Glomerular endothelial cell (primary cell): ENCODE measurements around the gene PAXIP1. TPM values are rescaled to one million over a fixed set of nuclear protein-coding genes. Genes with fewer than 3 reads are reported as not detected.
A peak's percentile ranks its signal among the peaks of the same experiment; 100 is the strongest.

ENCODE experiments used
- DNase-seq: peaks from one replicate; pipeline ENCODE4 v3.0.0-alpha.2; 2011; ENCODE audit warnings: low read depth, low spot score; ENCODE audit errors: extremely low read depth
- total RNA-seq: library from RNA; depleted of rRNA; stranded (reverse); fragments of >200 nt; gene quantifications from 2 replicates; pipeline ENCODE4 v1.2.3, GENCODE V29; 2015

The PAXIP1 gene
- total RNA-seq, 1 donor from 2014 or later = 9.1 TPM

DNA sequence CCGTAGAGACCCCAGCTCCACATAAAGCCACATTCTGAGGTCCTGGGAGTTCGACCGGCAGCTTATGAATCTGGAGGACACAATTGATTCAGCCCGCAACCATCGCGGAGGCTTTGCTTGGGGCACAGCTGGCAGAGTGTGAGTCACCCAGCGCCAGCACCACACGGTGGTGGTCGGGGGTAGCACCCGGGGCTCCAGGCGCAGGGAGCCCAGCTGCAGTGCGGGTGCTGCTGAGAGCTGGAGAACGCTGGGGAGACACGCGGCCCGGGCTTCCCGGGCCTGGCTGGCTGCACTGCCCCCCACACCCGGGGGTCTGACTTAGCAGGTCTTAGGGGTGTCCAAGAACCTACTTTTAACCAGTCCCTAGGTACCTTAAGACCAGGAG, 87.9 kb downstream of the PAXIP1 start:
- DNase-seq = no peak

DNA sequence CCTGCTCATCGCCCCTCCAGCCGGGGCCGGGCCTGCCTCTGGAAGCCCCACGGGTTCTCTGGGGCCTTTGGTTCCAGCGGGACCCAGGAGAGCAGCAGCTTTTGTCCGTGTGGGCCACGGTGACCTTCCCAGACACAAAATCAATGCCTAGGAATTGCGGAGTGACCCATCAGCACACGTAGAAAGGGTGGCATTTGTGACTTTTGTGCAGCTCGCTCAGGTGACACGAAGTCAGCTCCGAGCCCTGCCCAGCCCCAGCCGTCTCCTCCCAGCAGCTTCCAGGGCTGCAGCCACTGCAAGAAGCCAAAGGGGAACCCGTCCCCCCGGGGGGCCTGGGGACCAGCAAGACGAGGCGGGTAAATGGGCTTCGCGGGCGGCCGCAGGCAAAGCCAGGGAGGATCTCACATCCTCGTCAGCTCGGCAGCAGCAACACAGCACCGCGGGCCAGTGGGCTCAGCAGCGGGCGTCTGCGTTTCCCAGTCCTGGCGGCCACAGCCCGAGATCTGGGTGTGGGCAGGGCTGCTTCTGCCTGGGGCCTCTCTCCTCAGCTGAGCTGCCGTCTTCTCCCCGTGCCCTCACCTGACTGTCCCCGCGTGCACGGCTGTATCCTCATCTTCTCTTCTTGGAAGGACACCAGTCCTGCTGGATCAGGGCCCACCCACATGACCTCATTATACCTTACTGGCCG, 88.5 kb downstream of the PAXIP1 start:
- DNase-seq = no peak

DNA sequence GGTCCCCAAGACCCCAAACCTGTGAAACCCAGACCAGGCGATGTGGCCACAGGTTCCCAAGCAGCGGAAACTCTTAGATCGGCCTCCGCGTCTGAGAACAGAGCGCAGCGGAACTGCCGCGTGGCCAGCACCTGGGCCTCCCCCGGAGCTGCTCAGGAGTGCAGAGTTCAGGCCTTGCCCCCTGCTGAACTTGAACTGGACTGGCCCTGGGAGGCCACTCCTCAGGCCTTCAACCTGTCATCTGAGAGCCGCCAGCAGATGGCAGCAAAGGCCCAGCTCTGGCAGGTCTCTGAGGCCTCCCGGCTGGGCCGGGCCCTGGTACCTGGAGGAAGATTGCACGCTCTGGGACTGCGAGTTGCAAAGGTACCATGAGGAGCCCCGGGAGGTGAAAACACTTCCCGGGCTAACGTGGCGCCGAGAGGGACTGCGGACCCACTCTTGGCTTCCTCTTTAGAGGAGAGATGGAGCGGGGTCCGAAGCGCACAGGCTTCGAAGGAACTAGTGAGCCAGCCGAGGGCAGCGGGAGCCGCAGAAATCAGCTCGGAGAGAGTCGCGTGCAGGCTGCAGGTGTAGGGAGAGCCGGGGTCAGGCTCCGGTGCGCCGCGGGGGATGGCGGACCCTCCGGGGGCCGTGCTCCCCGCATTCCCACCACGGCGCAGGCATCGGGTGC, 89.2 kb downstream of the PAXIP1 start:
- DNase-seq = peak; percentile 14

DNA sequence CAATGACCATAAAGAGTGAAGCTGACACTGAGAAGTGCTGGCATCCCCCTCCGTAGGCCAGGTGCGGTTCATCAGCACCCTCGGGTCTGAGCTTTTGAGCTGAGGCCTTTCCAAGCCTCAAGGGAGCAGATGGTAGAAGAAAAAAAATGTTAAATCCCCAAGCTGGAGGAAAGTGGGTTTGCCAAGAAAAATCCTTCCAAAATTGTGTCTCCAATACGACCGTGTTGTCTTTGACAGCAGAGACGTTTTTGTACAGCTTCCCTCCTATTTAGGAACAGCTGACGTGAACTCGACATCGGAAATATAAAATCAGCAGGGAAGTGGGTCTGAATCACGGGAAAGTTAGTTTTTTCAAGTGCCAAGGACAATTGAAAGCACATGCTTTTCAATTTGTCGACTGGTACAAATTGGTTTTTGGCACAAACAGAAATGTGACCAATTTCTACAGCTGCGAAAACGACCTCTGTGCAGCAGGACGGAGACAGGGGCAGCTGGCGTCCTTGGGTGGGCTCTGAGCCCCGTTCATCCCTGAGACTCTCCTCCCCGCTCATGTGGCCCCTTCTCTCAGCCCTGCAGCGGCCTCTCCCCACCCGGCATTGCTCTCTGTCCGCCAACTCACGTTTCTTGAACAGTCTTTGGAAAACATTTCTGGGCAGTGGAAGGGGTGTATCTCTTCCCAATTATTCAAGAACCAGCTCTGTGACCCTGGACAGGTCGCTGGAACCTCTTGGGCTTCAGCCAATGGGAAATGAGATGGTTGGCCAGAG, 89.9 kb downstream of the PAXIP1 start:
- no peak for DNase-seq

DNA sequence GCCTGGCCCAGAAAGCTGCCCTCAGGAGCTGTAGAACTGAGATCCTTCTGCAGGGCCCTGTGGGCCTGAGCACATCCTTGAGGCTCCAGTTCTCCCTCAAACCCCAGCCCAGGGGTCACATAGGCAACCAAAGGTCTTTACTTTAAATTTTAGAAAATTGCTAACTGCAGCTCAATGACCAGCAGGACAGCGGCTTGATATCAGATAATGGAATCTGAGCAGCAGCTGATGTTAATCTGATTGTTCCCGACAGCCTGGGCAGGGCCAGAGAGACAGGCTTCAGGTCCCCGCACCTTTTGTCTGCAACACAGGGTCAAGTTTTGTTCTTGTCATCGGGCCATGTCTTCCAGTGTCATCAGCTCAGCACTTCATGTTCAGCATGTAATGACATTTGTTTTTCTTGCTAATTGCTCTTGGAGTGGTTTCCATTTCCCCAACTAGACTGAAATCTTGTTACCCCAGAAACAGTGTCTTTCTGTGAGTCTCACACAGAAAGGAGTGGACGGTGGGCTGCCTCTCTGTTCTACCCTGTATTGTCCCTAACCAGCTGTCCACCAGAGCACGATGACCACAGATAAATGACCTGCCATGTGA, 91.0 kb downstream of the PAXIP1 start:
- DNase-seq = no peak

DNA sequence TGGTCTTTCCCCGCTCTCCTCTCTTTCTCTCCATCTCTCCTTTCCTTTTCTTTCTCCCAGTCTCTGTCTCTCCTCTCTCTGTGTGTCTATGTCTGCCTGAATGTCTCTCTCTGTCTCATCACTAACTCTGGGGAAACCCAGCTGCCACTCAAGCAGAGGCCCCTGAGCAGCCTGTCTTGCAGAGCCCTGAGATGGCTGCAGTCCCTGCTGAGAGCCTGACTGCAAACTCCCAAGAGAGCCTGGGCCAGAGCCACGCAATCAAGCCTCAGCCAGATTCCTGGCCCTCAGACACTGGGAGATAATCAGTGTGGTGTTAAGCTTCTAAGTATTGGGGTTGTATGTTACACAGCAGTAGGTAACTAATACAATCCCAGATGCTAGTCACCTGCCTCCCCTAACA, 91.5 kb downstream of the PAXIP1 start:
- no peak for DNase-seq

DNA sequence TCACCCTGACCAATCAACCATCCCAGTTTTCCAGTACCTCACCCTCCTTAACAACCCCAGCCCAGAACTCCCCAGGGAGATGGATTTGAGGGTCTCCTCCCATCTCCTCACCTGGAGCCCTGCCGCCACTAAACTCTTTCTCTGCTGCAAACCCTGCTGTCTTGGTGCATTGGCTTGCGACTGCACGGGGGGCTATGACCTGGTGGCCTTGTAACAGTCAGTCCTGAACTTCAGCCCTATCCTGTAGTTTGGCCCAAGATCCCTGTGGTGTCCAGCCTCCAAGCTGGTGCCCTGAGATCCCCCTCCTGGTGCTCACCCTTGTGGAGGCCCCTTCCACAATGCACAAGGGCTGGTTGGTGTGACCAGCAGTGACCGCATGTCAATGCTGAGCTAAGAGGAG, 91.9 kb downstream of the PAXIP1 start:
- DNase-seq = no peak

DNA sequence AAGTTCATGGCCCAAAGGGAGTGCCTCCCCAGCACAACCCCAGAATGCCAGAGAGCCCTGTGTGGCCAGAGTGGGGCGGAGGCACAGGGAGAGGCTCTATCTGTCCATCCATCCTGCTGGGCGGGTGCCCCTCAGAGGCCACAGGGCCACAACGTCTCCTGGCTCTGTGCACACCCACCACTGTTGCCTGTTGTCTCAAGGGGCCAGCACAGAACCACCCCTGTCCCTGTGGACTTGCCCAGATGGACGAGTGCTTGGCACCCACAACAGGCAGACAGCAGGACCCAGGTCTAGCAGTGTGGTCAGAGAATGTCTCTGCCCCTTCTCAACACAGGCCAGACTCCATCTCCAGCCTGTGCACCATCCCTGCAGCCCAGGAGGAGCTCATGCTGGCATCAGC, 92.8 kb downstream of the PAXIP1 start:
- DNase-seq = no peak

DNA sequence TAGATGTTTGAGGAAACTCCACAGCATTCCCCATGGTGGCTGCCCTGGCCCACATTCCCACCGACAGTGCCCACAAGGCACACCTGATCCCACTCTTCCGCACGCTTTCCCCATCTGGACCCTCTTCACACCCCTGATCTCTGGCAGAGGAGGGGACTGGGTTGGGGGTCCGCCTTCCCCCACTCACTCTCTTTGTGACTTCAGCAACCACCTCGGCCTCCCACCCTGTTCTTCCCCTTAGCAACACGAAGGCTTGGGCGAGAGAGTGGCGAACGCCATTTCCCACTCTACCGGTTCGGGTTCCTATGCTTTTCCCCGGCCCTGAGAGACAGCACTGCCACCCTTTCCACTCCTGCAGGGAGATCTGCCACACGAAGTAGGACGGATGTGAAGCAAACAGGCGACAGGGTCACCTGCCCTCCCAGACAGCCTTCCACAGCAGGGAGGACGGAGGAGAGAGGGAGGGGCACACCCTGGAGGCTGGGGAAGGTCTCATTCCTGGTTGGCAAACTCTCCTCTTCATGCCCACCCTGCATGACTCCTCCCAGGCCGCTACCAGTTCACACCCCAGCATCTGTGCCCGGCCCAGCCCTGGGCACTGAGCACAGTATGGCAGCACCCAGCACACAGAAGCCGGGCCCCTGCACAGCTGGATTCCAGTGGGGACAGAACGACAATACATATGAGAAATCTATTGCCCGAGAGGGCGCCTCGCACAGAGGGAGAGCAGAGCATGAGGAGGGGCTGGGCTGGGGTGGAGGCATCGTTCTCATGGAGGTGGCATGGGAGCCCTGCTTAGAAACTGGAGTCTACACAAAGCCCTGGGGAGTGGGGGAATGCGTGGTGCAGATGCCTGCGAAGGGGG, 93.5 kb downstream of the PAXIP1 start:
- DNase-seq = no peak

DNA sequence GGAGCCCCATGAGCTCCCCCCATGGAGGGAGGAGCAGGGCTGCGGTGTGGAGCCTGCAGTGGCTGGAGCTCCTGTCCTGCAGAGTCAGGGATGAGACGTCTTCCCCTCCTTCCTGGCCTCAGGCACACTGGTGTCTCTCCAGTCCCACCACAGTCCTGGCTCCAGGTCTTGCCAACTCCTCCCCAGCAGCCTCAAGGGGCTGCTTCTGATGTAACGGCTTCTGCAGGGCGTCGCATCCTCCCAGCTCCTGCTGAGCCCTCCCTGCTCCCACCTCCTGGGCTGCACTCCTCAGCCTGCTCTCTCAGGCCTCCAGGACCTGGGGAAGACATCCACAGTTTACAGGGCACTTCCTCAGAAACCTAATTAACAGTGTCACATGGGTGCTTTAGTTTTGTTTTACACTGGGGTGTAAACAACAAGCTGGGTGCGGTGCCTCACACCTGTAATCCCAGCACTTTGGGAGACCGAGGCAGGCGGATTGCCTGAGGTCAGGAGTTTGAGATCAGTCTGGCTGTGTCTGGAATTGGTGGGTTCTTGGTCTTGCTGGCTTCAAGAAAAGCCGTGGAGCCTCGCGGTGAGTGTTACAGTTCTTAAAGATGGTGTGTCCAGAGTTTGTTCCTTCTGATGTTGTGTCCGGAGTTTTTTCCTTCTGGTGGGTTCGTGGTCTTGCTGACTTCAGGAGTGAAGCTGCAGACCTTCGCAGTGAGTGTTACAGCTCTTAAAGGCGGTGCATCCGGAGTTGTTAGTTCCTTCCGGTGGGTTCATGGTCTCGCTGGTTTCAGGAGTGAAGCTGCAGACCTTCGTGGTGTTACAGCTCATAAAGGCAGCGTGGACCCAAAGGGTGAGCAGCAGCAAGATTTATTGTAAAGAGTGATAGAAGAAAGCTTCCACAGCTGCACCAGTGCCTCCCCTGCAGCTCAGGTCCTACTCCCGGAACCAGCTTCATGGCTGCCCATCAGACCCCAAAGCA, 95.0 kb downstream of the PAXIP1 start:
- DNase-seq = no peak

DNA sequence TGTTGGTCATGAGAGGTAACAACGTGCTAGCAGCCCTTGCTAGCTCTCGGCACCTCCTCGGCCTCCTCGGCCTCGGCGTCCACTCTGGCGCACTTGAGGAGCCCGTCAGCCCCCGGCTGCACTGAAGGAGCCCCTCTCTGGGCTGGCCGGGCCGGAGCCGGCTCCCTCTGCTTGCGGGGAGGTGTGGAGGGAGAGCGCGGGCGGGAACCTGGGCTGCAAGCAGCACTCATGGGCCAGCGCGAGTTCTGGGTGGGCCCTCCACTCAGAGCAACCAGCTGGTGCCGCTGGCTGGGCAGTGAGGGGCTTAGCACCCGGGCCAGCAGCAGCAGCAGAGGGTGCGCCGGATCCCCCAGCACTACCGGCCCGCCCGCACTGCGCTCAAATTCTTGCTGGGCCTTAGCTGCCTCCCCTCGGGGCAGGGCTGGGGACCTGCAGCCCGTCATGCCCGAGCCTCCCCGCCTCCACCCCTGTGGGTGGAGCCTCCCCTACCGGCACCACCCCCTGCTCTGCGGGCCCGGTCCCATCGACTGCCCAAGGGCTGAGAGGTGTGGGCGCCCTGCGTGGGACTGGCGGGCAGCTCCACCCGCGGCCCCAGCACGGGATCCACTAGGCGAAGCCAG, 96.1 kb downstream of the PAXIP1 start:
- DNase-seq = no peak

DNA sequence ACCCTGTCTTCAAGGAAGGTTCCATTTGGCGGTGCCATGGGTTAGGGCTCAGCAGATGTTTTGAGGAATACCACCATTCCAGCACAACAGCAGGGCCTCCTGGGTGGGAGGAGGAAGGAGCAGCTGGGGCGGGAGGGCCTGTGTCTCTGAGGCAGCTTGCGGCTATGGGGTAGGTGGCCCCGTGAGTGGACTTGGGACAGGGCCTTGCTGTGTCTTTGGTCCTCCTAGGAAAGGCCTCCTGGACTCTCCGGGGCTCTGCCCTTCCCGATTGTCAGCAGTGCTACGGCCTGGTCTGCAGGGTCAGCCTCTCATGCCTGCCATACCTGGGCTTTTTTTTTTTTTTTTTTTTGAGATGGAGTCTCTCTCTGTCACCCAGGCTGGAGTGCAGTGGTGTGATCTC, 96.7 kb downstream of the PAXIP1 start:
- no peak for DNase-seq

DNA sequence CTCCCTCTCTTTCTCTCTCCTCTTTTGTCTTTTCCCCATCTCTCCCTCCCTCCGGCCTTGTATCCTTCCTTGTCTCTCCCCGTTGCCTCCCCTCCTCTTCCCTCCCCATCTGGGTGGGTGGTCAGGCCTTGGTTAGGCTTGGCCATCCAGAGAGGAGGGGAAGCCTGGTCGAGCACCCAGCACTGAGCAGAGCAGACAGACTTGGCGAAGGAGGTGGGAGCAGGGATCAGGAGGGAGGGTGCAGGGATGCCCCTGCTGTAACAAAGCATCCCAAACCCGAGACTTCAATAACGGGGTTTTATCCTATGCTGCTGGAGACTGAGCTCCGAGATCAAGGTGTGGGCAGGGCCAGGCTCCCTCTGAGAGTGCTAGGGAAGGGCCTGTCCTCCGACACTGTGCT, 97.3 kb downstream of the PAXIP1 start:
- DNase-seq = no peak

DNA sequence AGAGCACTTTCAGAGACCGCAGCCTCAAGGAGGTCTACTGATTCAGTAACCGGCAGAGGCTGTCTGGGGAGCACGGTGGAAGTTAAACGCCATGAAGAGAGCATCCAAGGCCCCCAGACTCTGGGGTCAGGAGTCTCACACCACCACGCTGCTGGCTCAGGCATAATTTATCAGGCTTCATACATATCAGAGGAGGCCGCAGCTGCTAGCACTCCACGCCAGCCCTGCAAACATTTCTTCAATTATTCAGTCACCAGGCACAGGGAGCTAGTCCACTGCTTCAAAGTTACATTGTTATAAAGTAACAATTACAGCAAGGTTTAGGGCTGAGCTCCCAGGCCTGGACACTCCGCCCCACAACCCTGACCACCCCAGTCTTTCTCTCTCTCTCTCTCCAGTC, 97.8 kb downstream of the PAXIP1 start:
- no peak for DNase-seq

DNA sequence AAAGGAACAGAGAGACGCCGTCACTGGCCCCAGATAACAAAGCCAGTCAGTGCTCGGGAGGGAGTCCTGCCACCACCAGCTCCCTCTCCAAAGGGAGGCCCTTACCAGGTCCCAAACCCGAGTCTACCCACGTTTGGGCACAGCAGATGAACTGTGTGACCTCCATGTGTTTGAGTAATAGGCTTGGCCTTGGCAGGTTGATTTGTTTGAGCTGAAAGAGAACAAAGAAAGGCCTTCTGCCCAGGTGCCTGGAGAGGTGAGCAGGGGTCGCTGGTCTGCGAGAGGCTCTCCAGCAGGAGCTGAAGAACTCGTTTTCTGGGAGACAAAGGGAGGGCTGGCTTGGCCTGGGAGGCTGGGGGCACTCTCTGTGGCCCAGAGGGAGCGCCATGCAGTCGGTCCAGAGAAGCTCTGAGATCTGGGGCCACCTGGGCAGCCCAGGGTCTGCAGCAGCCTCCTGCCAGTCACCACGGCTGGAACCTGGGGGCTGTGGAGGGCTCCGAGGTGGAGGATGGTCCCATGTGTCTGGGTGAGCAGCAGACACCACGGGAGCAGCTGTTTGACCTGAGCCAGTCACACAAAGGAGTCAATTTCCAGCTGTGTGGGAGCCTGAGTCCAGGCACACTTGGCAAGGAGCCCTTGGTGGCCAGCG, 99.7 kb downstream of the PAXIP1 start:
- no peak for DNase-seq

DNA sequence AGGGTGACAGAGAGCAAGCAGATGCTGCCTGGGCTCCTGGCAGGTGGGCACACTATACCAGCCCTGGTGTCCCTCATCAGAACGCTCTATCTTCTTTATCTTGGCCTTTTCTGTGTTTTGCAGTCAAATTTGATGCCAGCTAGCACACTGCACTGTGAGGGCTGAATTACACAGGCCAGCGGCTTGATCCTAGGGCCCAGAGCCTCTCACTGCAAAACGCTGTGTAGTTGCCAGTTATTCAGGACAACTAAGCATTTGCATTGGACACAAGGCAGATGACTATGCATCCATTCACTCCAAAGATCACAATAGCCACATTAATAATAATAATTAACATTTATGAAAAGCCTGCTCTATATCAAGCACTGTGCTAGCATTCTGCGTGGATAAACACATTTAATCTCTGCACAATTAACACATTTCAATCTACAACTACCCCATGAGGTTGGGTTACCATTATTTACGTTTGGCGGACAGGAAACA, 100.3 kb downstream of the PAXIP1 start:
- no peak for DNase-seq

DNA sequence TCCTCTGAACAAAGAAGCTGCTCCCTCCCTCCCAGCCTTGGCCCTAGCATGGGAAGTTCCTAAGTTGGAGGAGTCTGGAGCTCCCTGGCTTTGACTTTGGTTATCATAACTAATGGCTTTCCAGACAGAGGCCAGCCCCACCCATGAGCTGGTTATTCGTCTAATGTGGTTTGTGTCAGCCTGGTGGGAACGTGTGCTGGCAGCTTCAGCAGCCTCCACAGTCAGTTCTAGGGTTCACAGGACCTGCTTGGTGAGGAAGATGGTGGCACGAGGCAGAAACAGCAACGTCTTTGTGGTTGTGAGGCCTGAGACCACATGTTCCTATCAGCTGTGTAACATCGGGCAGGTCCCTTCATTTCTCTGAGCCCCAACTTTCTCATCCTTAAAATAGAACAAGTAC, 103.1 kb downstream of the PAXIP1 start:
- no peak for DNase-seq
